H9 (cell line): ENCODE data around the gene ATCAY. TPM values are rescaled to one million over a fixed set of nuclear protein-coding genes. Genes with fewer than 3 reads are reported as not detected.

Experiments
- DNase-seq: peaks from one replicate; pipeline ENCODE4 v3.0.0-alpha.2; 2017
- H2AFZ ChIP-seq: one replicate; pipeline ENCODE4 v1.6.1; 2013; ENCODE audit warnings: mild to moderate bottlenecking, low read length, control low read depth, moderate library complexity
- H2AK5ac ChIP-seq: 2 replicates; pipeline ENCODE4 v1.6.1; 2013; ENCODE audit warnings: low read length, control low read depth, mixed read lengths; ENCODE audit not compliant: insufficient read length
- H2BK120ac ChIP-seq: one replicate; pipeline ENCODE4 v1.6.1; 2013; ENCODE audit warnings: low read depth, mild to moderate bottlenecking, low read length, control low read depth, inconsistent platforms; ENCODE audit not compliant: poor library complexity, severe bottlenecking
- H2BK12ac ChIP-seq: 2 replicates; pipeline ENCODE4 v1.6.1; 2013; ENCODE audit warnings: low read length, control low read depth, mixed read lengths, low read depth; ENCODE audit not compliant: insufficient read length
- H2BK15ac ChIP-seq: 2 replicates; pipeline ENCODE4 v1.6.1; 2013; ENCODE audit warnings: low read depth, low read length, control low read depth
- H2BK20ac ChIP-seq: one replicate; pipeline ENCODE4 v1.6.1; 2013; ENCODE audit warnings: low read depth, mild to moderate bottlenecking, low read length, control low read depth, inconsistent platforms; ENCODE audit not compliant: poor library complexity, severe bottlenecking
- H2BK5ac ChIP-seq: 2 replicates; pipeline ENCODE4 v1.6.1; 2013; ENCODE audit warnings: low read length, control low read depth, mixed read lengths; ENCODE audit not compliant: insufficient read length
- H3K14ac ChIP-seq: 2 replicates; pipeline ENCODE4 v1.6.1; 2013; ENCODE audit warnings: low read length, control low read depth; ENCODE audit not compliant: insufficient read depth
- H3K18ac ChIP-seq: 2 replicates; pipeline ENCODE4 v1.6.1; 2013; ENCODE audit warnings: low read depth, mild to moderate bottlenecking, mixed read lengths, low read length, control low read depth; ENCODE audit not compliant: insufficient read length
- H3K23ac ChIP-seq: 2 replicates; pipeline ENCODE4 v1.6.1; 2013; ENCODE audit warnings: low read length, control low read depth, mixed read lengths, low read depth; ENCODE audit not compliant: insufficient read length
- H3K23me2 ChIP-seq: 2 replicates; pipeline ENCODE4 v1.6.1; 2013; ENCODE audit warnings: low read depth, mild to moderate bottlenecking, mixed read lengths, low read length, control low read depth; ENCODE audit not compliant: insufficient read length, poor library complexity, severe bottlenecking
- H3K27ac ChIP-seq: 2 replicates; pipeline ENCODE4 v1.5.1; 2013; ENCODE audit warnings: low read length, control low read depth, mixed read lengths, low read depth; ENCODE audit not compliant: insufficient read length
- H3K27me3 ChIP-seq: 2 replicates; pipeline ENCODE4 v1.6.1; 2013; ENCODE audit warnings: low read length, control low read depth, inconsistent platforms; ENCODE audit not compliant: insufficient read depth
- H3K4ac ChIP-seq: 2 replicates; pipeline ENCODE4 v1.6.1; 2013; ENCODE audit warnings: low read depth, mild to moderate bottlenecking, control low read depth, inconsistent platforms, low read length, moderate library complexity
- H3K4me1 ChIP-seq: 2 replicates; pipeline ENCODE4 v1.6.1; 2013; ENCODE audit warnings: low read length, control low read depth, inconsistent platforms; ENCODE audit not compliant: insufficient read depth
- H3K4me2 ChIP-seq: 2 replicates; pipeline ENCODE4 v1.6.1; 2013; ENCODE audit warnings: low read length, control low read depth, mixed read lengths; ENCODE audit not compliant: insufficient read length, insufficient read depth
- H3K56ac ChIP-seq: 2 replicates; pipeline ENCODE4 v1.6.1; 2013; ENCODE audit warnings: low read depth, mild to moderate bottlenecking, mixed read lengths, low read length, control low read depth; ENCODE audit not compliant: insufficient read length
- H3K79me1 ChIP-seq: 2 replicates; pipeline ENCODE4 v1.6.1; 2013; ENCODE audit warnings: low read depth, mild to moderate bottlenecking, moderate library complexity, low read length, control low read depth, inconsistent platforms; ENCODE audit not compliant: insufficient read depth, poor library complexity, severe bottlenecking
- H3K79me2 ChIP-seq: 2 replicates; pipeline ENCODE4 v1.6.1; 2013; ENCODE audit warnings: low read length, control low read depth, inconsistent platforms; ENCODE audit not compliant: insufficient read depth
- H3K9ac ChIP-seq: 2 replicates; pipeline ENCODE4 v1.6.1; 2013; ENCODE audit warnings: low read length, control low read depth, mixed read lengths; ENCODE audit not compliant: insufficient read length; ENCODE audit errors: extremely low read depth
- H3K9me3 ChIP-seq: one replicate; pipeline ENCODE4 v1.6.1; 2013; ENCODE audit warnings: low read depth, low read length, inconsistent platforms; ENCODE audit not compliant: control insufficient read depth
- H3T11ph ChIP-seq: one replicate; pipeline ENCODE4 v1.6.1; 2013; ENCODE audit warnings: mild to moderate bottlenecking, low read length, control low read depth, inconsistent platforms
- H4K20me1 ChIP-seq: one replicate; pipeline ENCODE4 v1.6.1; 2013; ENCODE audit not compliant: control insufficient read depth, insufficient read length, insufficient read depth
- H4K5ac ChIP-seq: 2 replicates; pipeline ENCODE4 v1.6.1; 2013; ENCODE audit warnings: low read depth, mild to moderate bottlenecking, mixed read lengths, low read length, control low read depth; ENCODE audit not compliant: insufficient read length
- H4K8ac ChIP-seq: replicated peaks from 2 replicates; pipeline ENCODE4 v1.6.1; 2013; ENCODE audit warnings: low read length, control low read depth, mixed read lengths, low read depth; ENCODE audit not compliant: insufficient read length
- H4K91ac ChIP-seq: 2 replicates; pipeline ENCODE4 v1.6.1; 2013; ENCODE audit warnings: low read depth, mild to moderate bottlenecking, moderate library complexity, mixed read lengths, low read length, control low read depth; ENCODE audit not compliant: insufficient read length
- H3K27ac Mint-ChIP-seq, 3 experiments: 2 replicates in 2 of 3; 3 replicates in 1 of 3; pipeline ENCODE4 v1.8.0; 2020 to 2021; ENCODE audit warnings: mixed read lengths in 3 of 3, mild to moderate bottlenecking in 1 of 3, moderate library complexity in 1 of 3
- H3K27me3 Mint-ChIP-seq: 2 replicates; pipeline ENCODE4 v1.8.0; 2021; ENCODE audit warnings: low read depth, mild to moderate bottlenecking, moderate library complexity, mixed read lengths
- H3K36me3 Mint-ChIP-seq, 3 experiments: 2 replicates in 2 of 3; 3 replicates in 1 of 3; pipeline ENCODE4 v1.8.0; 2020 to 2021; ENCODE audit warnings: low read depth in 3 of 3, mixed read lengths in 3 of 3; ENCODE audit not compliant: insufficient read depth in 1 of 3
- H3K4me1 Mint-ChIP-seq, 2 experiments: 2 replicates each; pipeline ENCODE4 v1.8.0; 2020; ENCODE audit warnings: mixed read lengths in 2 of 2
- H3K4me3 Mint-ChIP-seq, 2 experiments: 2 replicates in 1 of 2; 3 replicates in 1 of 2; pipeline ENCODE4 v1.8.0; 2020 to 2021; ENCODE audit warnings: mild to moderate bottlenecking in 2 of 2, mixed read lengths in 2 of 2, moderate library complexity in 1 of 2
- H3K9me3 Mint-ChIP-seq, 2 experiments: 2 replicates in 1 of 2; 3 replicates in 1 of 2; pipeline ENCODE4 v1.8.0; 2020; ENCODE audit warnings: mild to moderate bottlenecking in 2 of 2, mixed read lengths in 2 of 2, moderate library complexity in 1 of 2
- WGBS: extraction: QIAGEN DNeasy Blood & Tissue Kit; methylation state at CpG from one replicate; pipeline ENCODE4 v1.1.7; 2013; ENCODE audit warnings: missing lambda C conversion rate, low lambda C conversion rate, mixed read lengths; ENCODE audit not compliant: insufficient read length; ENCODE audit errors: extremely low coverage; 5-methylcytosine and 5-hydroxymethylcytosine counted together
- total RNA-seq: library from RNA; stranded (reverse); gene quantifications from 2 replicates; pipeline ENCODE4 v1.2.1, GENCODE V29; 2021
- TF ChIP-seq, protein P1 (sequence below): fragments of 200-600 bp; sonication (generic); conservative IDR thresholded peaks from 3 replicates; pipeline ENCODE4 v1.8.0; 2021; ENCODE audit warnings: antibody characterized with exemption, mild to moderate bottlenecking

ATCAY gene
- total RNA-seq, 1 experiment from 2014 or later, result 12.2 TPM

DNA sequence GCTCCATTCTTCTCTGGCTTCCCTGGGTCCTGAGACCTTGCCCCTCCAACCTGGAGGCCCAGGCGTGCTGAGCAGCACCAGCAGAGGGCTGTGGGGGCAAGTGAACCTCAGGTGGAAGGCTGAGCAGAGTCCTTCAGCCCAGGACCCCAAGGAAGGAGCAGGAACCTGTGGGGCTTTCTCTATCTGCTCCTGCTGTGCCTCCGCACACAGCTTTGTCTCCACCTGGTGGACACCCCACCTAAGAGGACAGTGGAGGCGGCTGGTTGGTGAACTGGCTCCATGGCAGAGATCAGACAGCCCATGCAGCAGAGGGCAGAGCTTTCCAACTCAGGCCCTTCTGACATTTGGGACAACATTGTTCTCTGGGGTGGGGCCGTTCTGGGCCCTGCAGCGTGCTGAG lies 31.4 kb upstream of the ATCAY start:
- Histone ChIP-seq H3K4me1 (no peaks in the 10 kb centered on the region), H4K20me1 (no peaks in the 10 kb centered on the region), H4K91ac (no peak overlapping the region), H2AK5ac (no peak overlapping the region), H3K79me2 (no peaks in the 10 kb centered on the region), H3K14ac (no peak overlapping the region; the same call in 1 of the 2 replicates), H4K8ac (no peak overlapping the region), H3T11ph (no peak overlapping the region), H2BK15ac (no peak overlapping the region), H3K9ac (no peak overlapping the region), H3K56ac (no peak overlapping the region), H2AFZ (no peak overlapping the region), H2BK5ac (no peak overlapping the region), H3K4ac (no peak overlapping the region), H2BK120ac (no peak overlapping the region), H3K27ac (no peak overlapping the region), H3K9me3 (peaks cover 28% of the 10 kb centered on the region), H3K27me3 (no peaks in the 10 kb centered on the region), H3K23me2 (no peaks in the 10 kb centered on the region), H3K18ac (no peak overlapping the region), H3K4me2 (no peak overlapping the region), H4K5ac (no peak overlapping the region), H2BK12ac (no peak overlapping the region), H3K23ac (no peak overlapping the region), H2BK20ac (no peak overlapping the region), H3K79me1 (no peaks in the 10 kb centered on the region)
- Mint-ChIP-seq H3K27me3 (no peaks in the 10 kb centered on the region), H3K9me3 (peaks cover 34 to 40% of the 10 kb centered on the region in 2 experiments), H3K36me3 (peaks cover 33 to 42% (median 37%) of the 10 kb centered on the region in 3 experiments), H3K4me1 (no peaks in the 10 kb centered on the region), H3K27ac (no peak overlapping the region), H3K4me3 (no peak overlapping the region)
- TF ChIP-seq, protein P1, sequence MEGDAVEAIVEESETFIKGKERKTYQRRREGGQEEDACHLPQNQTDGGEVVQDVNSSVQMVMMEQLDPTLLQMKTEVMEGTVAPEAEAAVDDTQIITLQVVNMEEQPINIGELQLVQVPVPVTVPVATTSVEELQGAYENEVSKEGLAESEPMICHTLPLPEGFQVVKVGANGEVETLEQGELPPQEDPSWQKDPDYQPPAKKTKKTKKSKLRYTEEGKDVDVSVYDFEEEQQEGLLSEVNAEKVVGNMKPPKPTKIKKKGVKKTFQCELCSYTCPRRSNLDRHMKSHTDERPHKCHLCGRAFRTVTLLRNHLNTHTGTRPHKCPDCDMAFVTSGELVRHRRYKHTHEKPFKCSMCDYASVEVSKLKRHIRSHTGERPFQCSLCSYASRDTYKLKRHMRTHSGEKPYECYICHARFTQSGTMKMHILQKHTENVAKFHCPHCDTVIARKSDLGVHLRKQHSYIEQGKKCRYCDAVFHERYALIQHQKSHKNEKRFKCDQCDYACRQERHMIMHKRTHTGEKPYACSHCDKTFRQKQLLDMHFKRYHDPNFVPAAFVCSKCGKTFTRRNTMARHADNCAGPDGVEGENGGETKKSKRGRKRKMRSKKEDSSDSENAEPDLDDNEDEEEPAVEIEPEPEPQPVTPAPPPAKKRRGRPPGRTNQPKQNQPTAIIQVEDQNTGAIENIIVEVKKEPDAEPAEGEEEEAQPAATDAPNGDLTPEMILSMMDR, result peak; percentile 76
- DNase-seq, result peak; percentile 80
- no CpG with 5 or more reads among the region's 5 CpGs for WGBS
